Activated CD8-positive, alpha-beta memory T cell treated with anti-CD3 and anti-CD28 coated beads for 1 hour (primary cell): Measurements from ENCODE around the gene DYNLT5.
"Not testable (repeated sequence)": the region's sequence is repeated elsewhere in the genome, so short reads cannot be mapped to it uniquely, and the experiment has no call there.

ENCODE experiments used
- DNase-seq, 2 donors: peaks; one replicate each; pipeline ENCODE4 v3.0.0-alpha.2; 2020; ENCODE audit warnings: low read depth in 1 of 2; ENCODE audit errors: extremely low read depth in 1 of 2

DYNLT5 gene

GRCh38 chr1:66752000-66752592 is at the start of gene DYNLT5:
TSS of gene DYNLT5 (plus strand) at chr1:66752459. CDS start at chr1:66754659, 2,200 bp downstream.
- no peak for DNase-seq

GRCh38 chr1:66704177-66704875 is 47.9 kb upstream of the DYNLT5 start:
- no peak for DNase-seq

DNA sequence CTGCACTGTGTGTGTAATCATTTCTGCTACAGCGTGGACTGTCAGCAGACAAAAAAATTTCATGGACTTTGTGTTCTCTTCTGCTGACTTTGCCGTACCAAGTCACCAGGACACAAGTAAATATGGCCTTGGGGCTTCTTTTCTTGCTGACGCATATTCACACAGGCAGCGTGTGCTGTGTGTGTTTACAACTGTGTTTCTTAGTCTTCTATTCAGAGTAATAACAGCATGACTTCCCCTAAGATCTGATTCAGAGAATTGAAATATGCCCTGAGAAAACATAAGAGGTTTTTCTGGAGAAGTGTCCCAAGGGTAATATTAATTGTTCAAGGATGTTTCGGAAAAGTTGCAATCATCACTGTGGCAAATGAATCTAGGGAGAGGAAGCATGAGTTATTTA is 47.1 kb upstream of the DYNLT5 start:
- DNase-seq, result no peak

GRCh38 chr1:66711420-66711819 is 40.8 kb upstream of the DYNLT5 start:
- no peak for DNase-seq

GRCh38 chr1:66712839-66713238 is 39.4 kb upstream of the DYNLT5 start:
- DNase-seq, result no peak

DNA sequence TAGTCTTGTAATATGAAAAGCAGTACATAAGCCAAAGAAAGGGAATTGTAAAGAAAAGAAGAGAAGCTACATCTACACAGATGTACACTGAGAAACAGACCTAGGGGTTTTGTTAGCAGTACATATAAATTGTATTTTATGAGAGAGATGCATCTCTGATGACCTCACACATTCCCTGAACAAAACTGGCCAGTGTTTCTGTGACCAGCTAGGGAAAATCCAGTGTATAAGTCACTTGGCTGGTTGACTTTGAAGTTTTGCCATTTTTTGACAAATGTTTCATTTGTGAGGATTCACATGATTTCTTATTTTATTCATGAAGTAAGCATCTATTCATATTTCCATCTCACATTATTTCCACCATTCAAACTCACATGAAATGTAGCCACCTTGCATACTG is 28.3 kb upstream of the DYNLT5 start:
- DNase-seq, result no peak

- DNase-seq, result peak; percentile 10 to 13
Observed at GRCh38 chr1:66725885-66726665, 26.2 kb upstream of the DYNLT5 start.

- DNase-seq, result no peak
Observed at GRCh38 chr1:66728021-66728420, 24.2 kb upstream of the DYNLT5 start.

DNA sequence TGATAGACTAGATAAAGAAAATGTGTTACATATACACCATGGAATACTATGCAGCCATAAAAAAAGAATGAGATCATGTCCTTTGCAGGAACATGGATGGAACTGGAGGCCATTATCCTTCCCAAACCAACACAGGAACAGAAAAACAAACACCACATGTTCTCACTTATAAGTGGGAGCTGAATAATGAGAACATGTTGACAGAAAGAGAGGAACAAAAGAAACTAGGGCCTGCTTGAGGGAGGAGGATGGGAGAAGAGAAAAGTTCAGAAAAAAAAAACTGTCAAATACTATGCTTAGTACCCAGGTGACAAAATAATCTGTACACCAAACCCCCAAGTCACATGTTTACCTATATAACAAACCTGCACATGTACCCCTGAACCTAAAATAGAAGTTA is 23.5 kb upstream of the DYNLT5 start:
- DNase-seq, result not testable (repeated sequence)

GRCh38 chr1:66729119-66729518 is 23.1 kb upstream of the DYNLT5 start:
- no peak for DNase-seq

- DNase-seq, result no peak
Observed at GRCh38 chr1:66729523-66729922, 22.7 kb upstream of the DYNLT5 start.

GRCh38 chr1:66730462-66730861 is 21.8 kb upstream of the DYNLT5 start:
- DNase-seq, result no peak

DNA sequence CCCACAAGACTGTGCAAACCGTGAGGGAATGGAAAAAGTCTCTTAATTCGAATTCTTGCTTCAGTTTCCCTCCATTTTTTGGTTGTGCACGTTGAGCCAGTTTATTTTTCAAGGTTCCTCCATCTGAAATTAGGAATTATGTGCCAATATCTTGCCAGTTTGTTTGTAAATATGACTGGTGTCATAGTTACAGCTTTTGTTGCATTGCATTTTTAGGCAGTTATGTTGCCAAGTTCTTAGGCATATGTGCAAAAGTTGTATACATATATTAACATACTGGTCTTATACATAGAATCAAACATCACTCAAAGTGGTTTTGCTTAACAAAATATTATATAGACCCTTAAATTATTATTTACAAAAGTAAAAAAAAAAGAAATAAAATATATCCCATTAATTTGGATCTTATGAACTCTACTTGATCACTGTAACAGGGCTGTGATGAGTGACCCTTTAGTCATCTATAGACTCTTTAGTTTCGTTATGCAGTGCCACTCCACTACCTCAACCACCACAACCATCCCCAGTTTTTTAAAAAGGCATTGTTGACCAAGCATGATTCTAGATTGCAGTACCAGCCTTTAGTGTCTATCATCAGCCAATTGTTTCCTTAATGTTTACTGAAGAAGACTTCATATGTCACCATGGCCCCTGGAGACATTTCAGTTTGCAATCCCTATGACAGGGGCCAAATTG is 20.9 kb upstream of the DYNLT5 start:
- no peak for DNase-seq

DNA sequence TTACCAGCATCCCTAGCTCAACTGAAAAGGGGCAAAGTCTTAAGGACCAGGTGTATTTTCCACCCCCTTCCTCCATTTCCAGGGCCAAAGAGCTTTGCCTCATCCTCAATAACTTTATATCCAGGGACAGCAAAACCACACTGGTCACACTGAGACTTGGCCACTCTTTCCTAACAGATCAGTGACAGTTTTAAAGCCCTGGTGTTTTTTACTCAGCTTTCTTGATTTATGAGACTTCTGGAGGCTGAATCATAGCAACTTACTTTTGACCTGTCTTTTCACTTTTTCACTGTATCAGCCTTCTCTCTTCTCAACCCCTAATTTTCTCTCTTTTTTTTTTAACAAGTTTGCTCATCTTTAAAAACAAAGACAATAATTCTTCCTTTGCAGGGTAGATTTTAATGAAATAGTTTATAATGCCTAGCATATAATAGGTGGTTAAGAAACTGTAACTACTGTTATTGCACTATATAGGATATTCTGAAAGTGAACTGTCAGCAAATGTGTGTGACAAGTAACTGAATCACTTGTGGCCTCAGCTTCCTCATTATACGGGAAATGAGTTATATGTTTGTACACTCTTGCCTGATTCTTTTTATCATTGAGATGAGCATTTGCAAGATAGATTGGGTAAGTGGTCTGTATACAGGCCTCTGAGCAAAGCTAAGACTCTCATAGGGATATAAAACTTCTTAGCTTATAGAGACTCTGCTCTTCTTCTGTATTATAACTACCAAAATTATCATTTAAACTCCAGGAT is 19.7 kb upstream of the DYNLT5 start:
- DNase-seq, result no peak

DNA sequence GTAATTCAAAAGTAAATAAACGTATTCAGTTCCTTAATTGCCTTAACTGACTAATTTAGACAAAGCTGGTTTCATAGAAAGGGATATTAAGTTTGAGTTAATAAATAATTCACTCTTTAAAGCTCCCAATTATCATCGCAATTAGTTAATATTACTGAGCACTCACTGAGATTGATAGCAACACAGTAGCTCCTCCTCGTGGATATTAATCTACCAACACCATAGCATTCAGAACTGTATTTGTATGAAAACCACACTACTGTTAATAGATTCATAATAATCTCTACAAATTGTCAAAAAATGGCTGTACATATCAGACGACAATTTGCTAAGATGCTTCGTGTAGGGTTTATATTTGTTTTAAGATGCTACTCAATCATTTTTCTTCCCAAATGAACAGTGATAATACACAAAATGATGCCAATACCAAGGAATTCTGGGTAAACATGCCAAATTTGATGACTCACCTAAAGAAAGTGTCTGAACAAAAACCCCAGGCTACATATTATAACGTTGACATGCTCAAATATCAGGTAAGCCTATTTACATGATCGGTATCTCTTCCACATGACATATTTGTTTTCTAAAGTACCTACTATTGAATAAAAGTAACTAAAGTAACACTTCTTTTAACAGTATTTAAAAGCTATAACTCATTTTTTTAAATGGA is 18.8 kb upstream of the DYNLT5 start:
- DNase-seq, result no peak

- DNase-seq, result not testable (repeated sequence)
Observed at GRCh38 chr1:66734531-66734930, 17.7 kb upstream of the DYNLT5 start.

DNA sequence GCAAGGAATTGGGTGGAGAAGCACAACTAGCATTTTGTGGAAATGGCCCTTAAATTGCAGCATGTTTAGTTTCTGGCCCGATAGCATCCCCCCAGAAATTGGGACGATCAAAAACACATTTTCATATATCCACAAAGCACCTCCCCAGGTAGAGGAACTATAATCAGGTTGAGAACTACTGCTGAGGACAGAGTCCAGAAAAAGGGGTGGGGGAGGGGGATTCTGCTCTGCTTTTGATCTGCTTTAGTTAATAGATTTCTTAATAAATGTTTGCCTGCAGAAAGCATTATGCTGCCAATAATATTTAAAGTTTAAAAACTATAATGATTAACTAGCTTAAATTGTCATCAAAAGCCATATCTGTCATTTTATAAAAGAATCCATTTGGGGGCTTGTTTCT is 14.4 kb upstream of the DYNLT5 start:
- no peak for DNase-seq

DNA sequence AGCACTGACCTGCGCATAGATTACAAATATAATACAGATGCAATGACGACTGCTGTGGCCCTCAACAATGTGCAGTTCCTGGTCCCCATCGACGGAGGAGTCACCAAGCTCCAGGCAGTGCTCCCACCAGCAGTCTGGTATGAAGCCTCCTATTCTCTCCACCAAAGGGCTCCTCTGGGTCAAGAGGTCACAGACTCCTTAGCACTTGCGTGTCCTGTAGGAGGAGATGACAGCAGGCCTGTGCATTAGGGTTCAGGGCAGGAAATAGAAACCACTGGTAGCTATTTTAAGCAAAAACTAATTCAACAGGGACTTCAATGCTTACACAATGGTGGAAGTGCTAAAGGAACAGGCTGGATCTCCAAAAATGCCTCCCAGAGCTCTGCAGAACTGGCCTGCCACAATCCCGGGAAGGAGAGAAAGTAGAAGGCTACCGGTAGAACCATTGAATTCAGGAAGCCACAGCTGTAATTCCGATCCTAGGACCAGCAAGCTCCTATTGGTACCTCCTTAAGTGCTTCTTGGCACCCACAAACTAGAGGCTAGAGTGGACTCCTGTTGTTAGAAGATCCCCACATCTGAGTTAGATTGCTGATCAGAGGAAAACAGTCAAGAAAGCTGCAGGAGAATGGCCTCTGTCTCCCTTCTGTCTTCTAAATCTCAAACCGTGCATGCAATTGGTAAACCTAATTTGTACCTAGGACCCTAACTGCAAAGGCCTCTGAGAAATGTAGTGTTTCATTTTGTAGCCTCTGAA is 12.7 kb upstream of the DYNLT5 start:
- no peak for DNase-seq

DNA sequence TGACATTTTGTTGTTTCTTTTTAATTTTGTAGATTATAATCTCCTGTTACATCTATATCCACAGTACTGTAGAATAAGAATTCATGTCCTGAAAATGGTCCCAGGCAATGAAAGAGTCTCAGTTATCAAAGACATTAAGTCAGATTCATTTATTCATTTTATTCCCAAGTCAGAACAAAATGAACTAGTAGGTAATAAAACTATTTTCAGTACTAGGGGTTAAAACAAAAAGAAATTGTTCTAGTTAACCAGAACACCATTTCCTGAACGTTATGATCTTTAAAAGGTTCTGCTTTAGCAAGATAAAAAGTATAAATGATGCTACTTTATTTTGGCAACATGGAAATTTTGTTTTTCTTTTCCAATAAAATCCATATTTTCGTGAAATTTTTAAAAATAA is 6.8 kb upstream of the DYNLT5 start:
- no peak for DNase-seq
